Natural killer cell (primary cell): Measurements from ENCODE around the gene CDKN2AIP. TPM values are rescaled to one million over a fixed set of nuclear protein-coding genes. Genes with fewer than 3 reads are reported as not detected.

ENCODE experiments used
- ATAC-seq, 3 donors: fragments of 150-1000 bp in 2 of 3; fragments of 200-7000 bp in 1 of 3; cut with Tn5 transposase; 1 replicate in 1 of 3; 2 replicates in 2 of 3; pipeline ENCODE4 v1.10.0; 2021; ENCODE audit warnings: mild to moderate bottlenecking in 2 of 3, moderate library complexity in 2 of 3
- DNase-seq, 2 donors: peaks; one replicate each; pipeline versions ENCODE4 v3.0.0 to v3.0.0-alpha.2; 2013 to 2021; ENCODE audit warnings: mixed read lengths in 1 of 2
- H3K27ac ChIP-seq: one replicate; pipeline ENCODE4 v1.5.1; 2013; ENCODE audit warnings: mild to moderate bottlenecking, low read length
- H3K27me3 ChIP-seq: one replicate; pipeline ENCODE4 v1.6.1; 2013; ENCODE audit warnings: low read length; ENCODE audit not compliant: control insufficient read depth, insufficient read depth
- H3K36me3 ChIP-seq: one replicate; pipeline ENCODE4 v1.6.1; 2013; ENCODE audit warnings: low read length; ENCODE audit not compliant: control insufficient read depth, insufficient read depth
- H3K4me1 ChIP-seq: one replicate; pipeline ENCODE4 v1.6.1; 2013; ENCODE audit warnings: low read length; ENCODE audit not compliant: control insufficient read depth, insufficient read depth
- H3K4me3 ChIP-seq: one replicate; pipeline ENCODE4 v1.5.1; 2013; ENCODE audit warnings: low read length
- H3K9me3 ChIP-seq: one replicate; pipeline ENCODE4 v1.6.1; 2013; ENCODE audit warnings: low read length; ENCODE audit not compliant: control insufficient read depth, insufficient read depth
- H3K27ac Mint-ChIP-seq, 2 donors: one replicate each; pipeline ENCODE4 v1.8.0; 2022; ENCODE audit warnings: mild to moderate bottlenecking in 2 of 2, mixed read lengths in 2 of 2, moderate library complexity in 1 of 2
- H3K27me3 Mint-ChIP-seq, 2 donors: one replicate each; pipeline ENCODE4 v1.8.0; 2022; ENCODE audit warnings: low read depth in 2 of 2, mixed read lengths in 2 of 2
- H3K36me3 Mint-ChIP-seq: one replicate; pipeline ENCODE4 v1.8.0; 2022; ENCODE audit warnings: mixed read lengths
- H3K4me1 Mint-ChIP-seq, 2 donors: one replicate each; pipeline ENCODE4 v1.8.0; 2022; ENCODE audit warnings: mixed read lengths in 2 of 2
- H3K4me3 Mint-ChIP-seq: one replicate; pipeline ENCODE4 v1.8.0; 2022; ENCODE audit warnings: mild to moderate bottlenecking, moderate library complexity, mixed read lengths
- H3K9me3 Mint-ChIP-seq, 2 donors: one replicate each; pipeline ENCODE4 v1.8.0; 2022; ENCODE audit warnings: mixed read lengths in 2 of 2
- WGBS: methylation state at CpG from one replicate; pipeline ENCODE4 v1.1.7; 2013; ENCODE audit warnings: missing lambda C conversion rate; ENCODE audit not compliant: insufficient coverage; 5-methylcytosine and 5-hydroxymethylcytosine counted together
- intact Hi-C: fragments of 100-400 bp; cut with micrococcal nuclease; formaldehyde crosslinking; loops from one replicate; pipeline ENCODE4 v1.14.2; 2022
- total RNA-seq, 4 donors: library from RNA; stranded (reverse); fragments of 120-200 nt in 1 of 4; gene quantifications; one replicate each; pipeline versions ENCODE4 v1.2.3 to v1.2.4, GENCODE V29; 2013 to 2022
- TF ChIP-seq, protein P1 (sequence below): fragments of 200-600 bp; IDR thresholded peaks from one replicate; pipeline ENCODE4 v1.8.0; 2022; ENCODE audit warnings: antibody characterized with exemption

The CDKN2AIP gene
- total RNA-seq, 3 donors from 2014 or later (not counting 1 experiment from before 2014, with no cell fraction given): 24.2 to 27.3 (median 25.7) TPM

GRCh38 chr4:183449193-183449882 is 4.9 kb downstream of the CDKN2AIP start:
- no peak for DNase-seq
- intact Hi-C loops: no loop called here
- no peak for ATAC-seq
- Histone ChIP-seq H3K4me3 (no peak overlapping the region), H3K4me1 (peaks cover 10% of the 10 kb centered on the region), H3K36me3 (peaks cover 54% of the 10 kb centered on the region), H3K27me3 (no peaks in the 10 kb centered on the region), H3K27ac (no peak overlapping the region), H3K9me3 (no peaks in the 10 kb centered on the region)
- Mint-ChIP-seq H3K4me3 (no peak overlapping the region), H3K9me3 (no peaks in the 10 kb centered on the region), H3K36me3 (peaks cover 8% of the 10 kb centered on the region), H3K4me1 (peaks cover 37 to 40% of the 10 kb centered on the region in 2 donors), H3K27ac (peak overlapping the region; percentile 25 to 29), H3K27me3 (no peaks in the 10 kb centered on the region)
- WGBS: 92% methylated on average over 4 of the region's 5 CpGs
- TF ChIP-seq, protein P1, sequence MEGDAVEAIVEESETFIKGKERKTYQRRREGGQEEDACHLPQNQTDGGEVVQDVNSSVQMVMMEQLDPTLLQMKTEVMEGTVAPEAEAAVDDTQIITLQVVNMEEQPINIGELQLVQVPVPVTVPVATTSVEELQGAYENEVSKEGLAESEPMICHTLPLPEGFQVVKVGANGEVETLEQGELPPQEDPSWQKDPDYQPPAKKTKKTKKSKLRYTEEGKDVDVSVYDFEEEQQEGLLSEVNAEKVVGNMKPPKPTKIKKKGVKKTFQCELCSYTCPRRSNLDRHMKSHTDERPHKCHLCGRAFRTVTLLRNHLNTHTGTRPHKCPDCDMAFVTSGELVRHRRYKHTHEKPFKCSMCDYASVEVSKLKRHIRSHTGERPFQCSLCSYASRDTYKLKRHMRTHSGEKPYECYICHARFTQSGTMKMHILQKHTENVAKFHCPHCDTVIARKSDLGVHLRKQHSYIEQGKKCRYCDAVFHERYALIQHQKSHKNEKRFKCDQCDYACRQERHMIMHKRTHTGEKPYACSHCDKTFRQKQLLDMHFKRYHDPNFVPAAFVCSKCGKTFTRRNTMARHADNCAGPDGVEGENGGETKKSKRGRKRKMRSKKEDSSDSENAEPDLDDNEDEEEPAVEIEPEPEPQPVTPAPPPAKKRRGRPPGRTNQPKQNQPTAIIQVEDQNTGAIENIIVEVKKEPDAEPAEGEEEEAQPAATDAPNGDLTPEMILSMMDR: no peak

- Histone ChIP-seq H3K27ac (no peak overlapping the region), H3K4me1 (peaks cover 9% of the 10 kb centered on the region), H3K36me3 (peaks cover 54% of the 10 kb centered on the region), H3K27me3 (no peaks in the 10 kb centered on the region), H3K9me3 (no peaks in the 10 kb centered on the region), H3K4me3 (no peak overlapping the region)
- Mint-ChIP-seq H3K27ac (peak overlapping the region; percentile 25 to 40), H3K36me3 (peaks cover 8% of the 10 kb centered on the region), H3K9me3 (no peaks in the 10 kb centered on the region), H3K27me3 (no peaks in the 10 kb centered on the region), H3K4me3 (no peak overlapping the region), H3K4me1 (peaks cover 32% of the 10 kb centered on the region in 2 donors)
- DNase-seq (no peak), ATAC-seq (no peak)
- 95% methylated on average over 1 of the region's 1 CpG for WGBS
- intact Hi-C loops: no loop called here
- TF ChIP-seq, protein P1: no peak
Observed at GRCh38 chr4:183450108-183450507, 5.7 kb downstream of the CDKN2AIP start.

- H3K9me3 ChIP-seq: no peaks in the 10 kb centered on the region
- WGBS: 30% methylated on average over 7 of the region's 7 CpGs
- H3K36me3 ChIP-seq: peaks cover 12% of the 10 kb centered on the region
- Mint-ChIP-seq H3K27ac (peak overlapping the region; percentile 46 to 78), H3K4me3 (peak overlapping the region; percentile 31), H3K9me3 (no peaks in the 10 kb centered on the region), H3K4me1 (peaks cover 9 to 11% of the 10 kb centered on the region in 2 donors), H3K27me3 (no peaks in the 10 kb centered on the region), H3K36me3 (no peaks in the 10 kb centered on the region)
- TF ChIP-seq, protein P1: no peak
- H3K27ac ChIP-seq: no peak overlapping the region
- intact Hi-C loops: no loop called here
- ATAC-seq (peak in 1 of 3 donors; percentile 28), DNase-seq (no peak)
- H3K4me3 ChIP-seq: no peak overlapping the region
- H3K27me3 ChIP-seq: no peaks in the 10 kb centered on the region
- peaks cover 8% of the 10 kb centered on the region for H3K4me1 ChIP-seq
Observed at GRCh38 chr4:183455431-183456195, 11.2 kb downstream of the CDKN2AIP start.
